Measurements from ENCODE around the gene SHB. TPM values are rescaled to one million over a fixed set of nuclear protein-coding genes. Genes with fewer than 3 reads are reported as not detected.

SHB gene
- total RNA-seq, 6 experiments from 2014 or later: 12.0 to 43.1 (median 21.9) TPM

GRCh38 chr9:37923118-37923795 lies 145.8 kb downstream of the SHB start:
- no peak overlapping the region for H3K27ac ChIP-seq
- H3K36me3 ChIP-seq: peaks cover 0 to 14% (median 5%) of the 10 kb centered on the region in 4 donors
- intact Hi-C loops (cut with DNase I): loop anchor here (10.0 kb wide), 2 partner anchors 92 to 432 kb away; no protein-coding TSS in a partner anchor
- 60% methylated on average over 1 of the region's 14 CpGs for WGBS (ENCODE audit: insufficient coverage, low coverage, low lambda C conversion rate, missing lambda C conversion rate)
- no peak overlapping the region for H3K4me3 ChIP-seq
- H3K27me3 ChIP-seq: no peaks in the 10 kb centered on the region
- DNase-seq: no peak
- TF ChIP-seq CTCF (IDR thresholded peaks at IDR 0.05) (no peak), POLR2A (IDR thresholded peaks at IDR 0.05) (no peak)
- ATAC-seq: peak in 1 of 4 donors; percentile 22
- no peaks in the 10 kb centered on the region for H3K9me3 ChIP-seq
- H3K4me1 ChIP-seq: peaks cover 0 to 9% (median 3%) of the 10 kb centered on the region in 4 donors

- H3K27ac ChIP-seq: no peak overlapping the region
- H3K36me3 ChIP-seq: peaks cover 0 to 18% (median 8%) of the 10 kb centered on the region in 4 donors
- intact Hi-C loops (cut with DNase I): loop anchor here (10.0 kb wide), 2 partner anchors 92 to 432 kb away; no protein-coding TSS in a partner anchor
- no peaks in the 10 kb centered on the region for H3K27me3 ChIP-seq
- H3K4me3 ChIP-seq: no peak overlapping the region
- DNase-seq (no peak), ATAC-seq (peak in 2 of 4 donors; percentile 18 to 27)
- TF ChIP-seq POLR2A (IDR thresholded peaks at IDR 0.05) (no peak), CTCF (IDR thresholded peaks at IDR 0.05) (no peak)
- H3K4me1 ChIP-seq: peaks cover 0 to 2% (median 0%) of the 10 kb centered on the region in 4 donors
- H3K9me3 ChIP-seq: no peaks in the 10 kb centered on the region
- WGBS (ENCODE audit: insufficient coverage, low coverage, low lambda C conversion rate, missing lambda C conversion rate): 47% methylated on average over 3 of the region's 13 CpGs
Observed at GRCh38 chr9:37922363-37923117, 146.5 kb downstream of the SHB start.

- intact Hi-C loops (cut with DNase I): loop anchor here (10.0 kb wide), 2 partner anchors 93 to 433 kb away; no protein-coding TSS in a partner anchor
- ATAC-seq (no peak), DNase-seq (peak in 1 of 3 donors; percentile 9)
- Histone ChIP-seq H3K36me3 (peaks cover 0 to 20% (median 9%) of the 10 kb centered on the region in 4 donors), H3K4me1 (no peaks in the 10 kb centered on the region), H3K9me3 (no peaks in the 10 kb centered on the region), H3K27me3 (no peaks in the 10 kb centered on the region), H3K4me3 (no peak overlapping the region), H3K27ac (no peak overlapping the region)
- 92% methylated on average over 11 of the region's 15 CpGs for WGBS (ENCODE audit: insufficient coverage, low coverage, low lambda C conversion rate, missing lambda C conversion rate)
- TF ChIP-seq CTCF (IDR thresholded peaks at IDR 0.05) (no peak), POLR2A (IDR thresholded peaks at IDR 0.05) (no peak)
Observed at GRCh38 chr9:37921546-37922300, 147.3 kb downstream of the SHB start.

- H3K27ac ChIP-seq: no peak overlapping the region
- peaks cover 0 to 5% (median 0%) of the 10 kb centered on the region in 4 donors for H3K4me1 ChIP-seq
- TF ChIP-seq CTCF (IDR thresholded peaks at IDR 0.05) (no peak), POLR2A (IDR thresholded peaks at IDR 0.05) (no peak)
- ATAC-seq (no peak), DNase-seq (peak in 1 of 3 donors; percentile 1)
- H3K27me3 ChIP-seq: no peaks in the 10 kb centered on the region
- peaks cover 0 to 20% (median 9%) of the 10 kb centered on the region in 4 donors for H3K36me3 ChIP-seq
- intact Hi-C loops (cut with DNase I): loop anchor here (10.0 kb wide), 2 partner anchors 94 to 434 kb away; no protein-coding TSS in a partner anchor
- 100% methylated on average over 2 of the region's 7 CpGs for WGBS (ENCODE audit: insufficient coverage, low coverage, low lambda C conversion rate, missing lambda C conversion rate)
- H3K9me3 ChIP-seq: no peaks in the 10 kb centered on the region
- H3K4me3 ChIP-seq: no peak overlapping the region
Observed at GRCh38 chr9:37921168-37921510, 147.9 kb downstream of the SHB start.
